Tibial nerve (tissue), 4 donors: ENCODE data around the gene DIP2A. TPM values are rescaled to one million over a fixed set of nuclear protein-coding genes. Genes with fewer than 3 reads are reported as not detected.
"Not testable (repeated sequence)": the region's sequence is repeated elsewhere in the genome, so short reads cannot be mapped to it uniquely, and the experiment has no call there.

Experiments
- DNase-seq, 2 donors: peaks; one replicate each; pipeline ENCODE4 v3.0.0-alpha.2; 2019; ENCODE audit warnings: low spot score in 2 of 2
- H3K27ac ChIP-seq, 4 donors: fragments of 200-600 bp; sonication (generic) in 3 of 4; one replicate each; pipeline ENCODE4 v1.5.1; 2017 to 2019; ENCODE audit warnings: mild to moderate bottlenecking in 1 of 4
- H3K27me3 ChIP-seq, 2 donors: fragments of 200-600 bp; sonication (generic) in 1 of 2; one replicate each; pipeline versions ENCODE4 v1.5.1 to v1.6.0; 2017 to 2019
- H3K36me3 ChIP-seq, 3 donors: fragments of 200-600 bp; sonication (generic); one replicate each; pipeline ENCODE4 v1.5.1; 2018 to 2019
- H3K4me1 ChIP-seq, 4 donors: fragments of 200-600 bp; sonication (generic) in 3 of 4; one replicate each; pipeline ENCODE4 v1.5.1; 2017 to 2019
- H3K4me3 ChIP-seq, 4 donors: fragments of 200-600 bp; sonication (generic) in 3 of 4; one replicate each; pipeline ENCODE4 v1.5.1; 2017 to 2019; ENCODE audit warnings: mild to moderate bottlenecking in 1 of 4, moderate library complexity in 1 of 4
- H3K9me3 ChIP-seq, 4 donors: fragments of 200-600 bp; sonication (generic) in 3 of 4; one replicate each; pipeline ENCODE4 v1.5.1; 2017 to 2019
- CTCF ChIP-seq, 5 experiments: fragments of 200-600 bp in 3 of 5; fragments of 450-650 bp in 2 of 5; sonication (generic) in 3 of 5; IDR thresholded peaks; one replicate each; pipeline ENCODE4 v1.5.1; 2016 to 2019; ENCODE audit warnings: antibody characterized with exemption in 5 of 5, mild to moderate bottlenecking in 3 of 5, moderate library complexity in 2 of 5
- EP300 ChIP-seq, 2 donors: sonication (generic); formaldehyde crosslinking; IDR thresholded peaks; one replicate each; pipeline ENCODE4 v1.6.1; 2017; ENCODE audit warnings: antibody characterized with exemption in 2 of 2, mild to moderate bottlenecking in 1 of 2
- POLR2A ChIP-seq, 2 donors: fragments of 450-650 bp; IDR thresholded peaks; one replicate each; pipeline ENCODE4 v1.6.1; 2017; ENCODE audit warnings: antibody characterized with exemption in 2 of 2, mild to moderate bottlenecking in 2 of 2, moderate library complexity in 2 of 2
- WGBS, 2 donors: methylation state at CpG; one replicate each; pipeline ENCODE4 v1.1.5; 2018; 5-methylcytosine and 5-hydroxymethylcytosine counted together
- total RNA-seq, 4 donors: library from RNA; depleted of rRNA; stranded (reverse); fragments of >200 nt; gene quantifications; one replicate each; pipeline ENCODE4 v1.1.0, GENCODE V29; 2016

Gene DIP2A
- total RNA-seq, 4 donors from 2014 or later: 55.5 to 67.2 (median 59.8) TPM

GRCh38 chr21:46448108-46448507 is 10.6 kb upstream of the DIP2A start:
- Histone ChIP-seq H3K36me3 (peaks cover 0 to 49% (median 0%) of the 10 kb centered on the region in 3 donors), H3K27me3 (no peaks in the 10 kb centered on the region), H3K4me1 (peaks cover 0 to 5% (median 0%) of the 10 kb centered on the region in 4 donors), H3K9me3 (peaks cover 0 to 8% (median 0%) of the 10 kb centered on the region in 4 donors), H3K27ac (no peak overlapping the region), H3K4me3 (no peak overlapping the region)
- 94 to 98% methylated on average over 5 of the region's 5 CpGs for WGBS, 2 donors
- DNase-seq: no peak
- TF ChIP-seq POLR2A (IDR thresholded peaks at IDR 0.05) (no peak), CTCF (IDR thresholded peaks at IDR 0.05) (no peak), EP300 (IDR thresholded peaks at IDR 0.05) (no peak)

- not testable (repeated sequence) for H3K9me3 ChIP-seq, H3K4me1 ChIP-seq, DNase-seq, H3K27me3 ChIP-seq, H3K27ac ChIP-seq, H3K4me3 ChIP-seq
- peaks cover 0 to 42% (median 0%) of the 10 kb centered on the region in 3 donors for H3K36me3 ChIP-seq
- 95 to 97% methylated on average over 6 of the region's 6 CpGs for WGBS, 2 donors
These were observed 9.8 kb upstream of the DIP2A start for GRCh38 chr21:46448855-46449254.

- peaks cover 0 to 8% (median 0%) of the 10 kb centered on the region in 4 donors for H3K9me3 ChIP-seq
- no peak overlapping the region for H3K27ac ChIP-seq
- H3K4me3 ChIP-seq: no peak overlapping the region
- H3K4me1 ChIP-seq: peaks cover 0 to 39% (median 25%) of the 10 kb centered on the region in 4 donors
- no peak for TF ChIP-seq POLR2A (IDR thresholded peaks at IDR 0.05)
- TF ChIP-seq CTCF (IDR thresholded peaks at IDR 0.05): no peak
- no peak for TF ChIP-seq EP300 (IDR thresholded peaks at IDR 0.05)
- no peak for DNase-seq
- peaks cover 0 to 4% (median 0%) of the 10 kb centered on the region in 3 donors for H3K36me3 ChIP-seq
- no peaks in the 10 kb centered on the region for H3K27me3 ChIP-seq
- 98 to 100% methylated on average over 5 of the region's 5 CpGs for WGBS, 2 donors
These were observed 6.0 kb upstream of the DIP2A start for GRCh38 chr21:46452710-46453109.

GRCh38 chr21:46454142-46454541 is 4.5 kb upstream of the DIP2A start:
- Histone ChIP-seq H3K9me3 (no peaks in the 10 kb centered on the region), H3K4me3 (no peak overlapping the region), H3K4me1 (peaks cover 0 to 42% (median 27%) of the 10 kb centered on the region in 4 donors), H3K27me3 (no peaks in the 10 kb centered on the region), H3K27ac (no peak overlapping the region), H3K36me3 (no peaks in the 10 kb centered on the region)
- DNase-seq: no peak
- TF ChIP-seq POLR2A (IDR thresholded peaks at IDR 0.05): no peak
- no peak for TF ChIP-seq CTCF (IDR thresholded peaks at IDR 0.05)
- no peak for TF ChIP-seq EP300 (IDR thresholded peaks at IDR 0.05)
- 42 to 58% methylated on average over 3 of the region's 3 CpGs for WGBS, 2 donors

GRCh38 chr21:46454634-46455390 is 3.9 kb upstream of the DIP2A start:
- Histone ChIP-seq H3K36me3 (no peaks in the 10 kb centered on the region), H3K27ac (peak overlapping the region in 1 of 4 donors; percentile 12), H3K9me3 (no peaks in the 10 kb centered on the region), H3K4me3 (no peak overlapping the region), H3K27me3 (no peaks in the 10 kb centered on the region), H3K4me1 (peaks cover 0 to 47% (median 30%) of the 10 kb centered on the region in 4 donors)
- TF ChIP-seq POLR2A (IDR thresholded peaks at IDR 0.05) (no peak), CTCF (IDR thresholded peaks at IDR 0.05) (no peak), EP300 (IDR thresholded peaks at IDR 0.05) (no peak)
- WGBS, 2 donors: 52 to 56% methylated on average over 4 of the region's 4 CpGs
- no peak for DNase-seq
